Endothelial cell (in vitro differentiated cells): ENCODE results near the gene VWA3B. TPM values are rescaled to one million over a fixed set of nuclear protein-coding genes. Genes with fewer than 3 reads are reported as not detected.

Experiments used
- DNase-seq: peaks from one replicate; pipeline ENCODE4 v3.0.0; 2021; ENCODE audit warnings: low spot score
- H3K27ac Mint-ChIP-seq: one replicate; pipeline ENCODE4 v1.8.0; 2021; ENCODE audit warnings: mixed read lengths, inconsistent platforms; ENCODE audit not compliant: unreplicated experiment
- H3K27me3 Mint-ChIP-seq: one replicate; pipeline ENCODE4 v1.8.0; 2021; ENCODE audit warnings: mild to moderate bottlenecking, moderate library complexity, mixed read lengths, inconsistent platforms; ENCODE audit not compliant: unreplicated experiment
- H3K36me3 Mint-ChIP-seq: one replicate; pipeline ENCODE4 v1.8.0; 2021; ENCODE audit warnings: mild to moderate bottlenecking, low read depth, mixed read lengths, inconsistent platforms; ENCODE audit not compliant: unreplicated experiment
- H3K4me1 Mint-ChIP-seq: one replicate; pipeline ENCODE4 v1.8.0; 2021; ENCODE audit warnings: mild to moderate bottlenecking, mixed read lengths, inconsistent platforms; ENCODE audit not compliant: unreplicated experiment
- H3K4me3 Mint-ChIP-seq: one replicate; pipeline ENCODE4 v1.8.0; 2021; ENCODE audit warnings: mild to moderate bottlenecking, mixed read lengths, inconsistent platforms; ENCODE audit not compliant: unreplicated experiment
- H3K9me3 Mint-ChIP-seq: one replicate; pipeline ENCODE4 v1.8.0; 2021; ENCODE audit warnings: mixed read lengths, inconsistent platforms; ENCODE audit not compliant: unreplicated experiment
- total RNA-seq: library from RNA; stranded (reverse); fragmentation: NEBNext Ultra II Directional; extraction: Animal tissue kit (Norgen Biotek cat#: 25700); gene quantifications from one replicate; pipeline ENCODE4 v1.2.1, GENCODE V29; 2021; ENCODE audit not compliant: unreplicated experiment
- TF ChIP-seq, protein P1 (sequence below): fragments of 200-600 bp; sonication (generic); IDR thresholded peaks from one replicate; pipeline ENCODE4 v1.5.0; 2021; ENCODE audit warnings: antibody characterized with exemption; ENCODE audit not compliant: unreplicated experiment

VWA3B gene
- total RNA-seq, 1 donor from 2014 or later, result not detected

- DNase-seq, result peak; percentile 11
These were observed 261.1 kb downstream of the VWA3B start for GRCh38 chr2:98348066-98348561.

DNA sequence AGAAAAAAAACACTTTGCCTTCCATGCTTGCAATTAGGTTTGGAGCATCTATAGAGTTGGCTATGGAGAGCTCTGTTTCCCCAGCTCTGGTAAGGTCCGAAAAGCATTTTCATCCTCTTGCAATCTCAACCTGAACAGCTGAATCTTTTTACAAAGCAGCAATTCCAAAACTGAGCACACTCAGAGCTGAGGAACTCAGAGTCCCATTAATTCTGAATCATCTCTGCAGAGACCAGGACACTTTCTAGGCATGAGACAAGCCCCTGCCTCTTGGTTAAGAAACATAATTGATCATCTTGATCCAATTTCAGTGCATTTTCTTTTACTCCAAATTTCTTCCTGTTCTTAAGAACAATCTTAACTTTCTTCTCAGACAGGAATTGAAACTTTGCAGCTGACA, 263.4 kb downstream of the VWA3B start:
- H3K9me3 Mint-ChIP-seq, result no peaks in the 10 kb centered on the region
- DNase-seq, result no peak
- H3K4me3 Mint-ChIP-seq, result no peak overlapping the region
- no peak overlapping the region for H3K27ac Mint-ChIP-seq
- H3K4me1 Mint-ChIP-seq, result peaks cover 9% of the 10 kb centered on the region
- peaks cover 19% of the 10 kb centered on the region for H3K27me3 Mint-ChIP-seq
- TF ChIP-seq, protein P1, sequence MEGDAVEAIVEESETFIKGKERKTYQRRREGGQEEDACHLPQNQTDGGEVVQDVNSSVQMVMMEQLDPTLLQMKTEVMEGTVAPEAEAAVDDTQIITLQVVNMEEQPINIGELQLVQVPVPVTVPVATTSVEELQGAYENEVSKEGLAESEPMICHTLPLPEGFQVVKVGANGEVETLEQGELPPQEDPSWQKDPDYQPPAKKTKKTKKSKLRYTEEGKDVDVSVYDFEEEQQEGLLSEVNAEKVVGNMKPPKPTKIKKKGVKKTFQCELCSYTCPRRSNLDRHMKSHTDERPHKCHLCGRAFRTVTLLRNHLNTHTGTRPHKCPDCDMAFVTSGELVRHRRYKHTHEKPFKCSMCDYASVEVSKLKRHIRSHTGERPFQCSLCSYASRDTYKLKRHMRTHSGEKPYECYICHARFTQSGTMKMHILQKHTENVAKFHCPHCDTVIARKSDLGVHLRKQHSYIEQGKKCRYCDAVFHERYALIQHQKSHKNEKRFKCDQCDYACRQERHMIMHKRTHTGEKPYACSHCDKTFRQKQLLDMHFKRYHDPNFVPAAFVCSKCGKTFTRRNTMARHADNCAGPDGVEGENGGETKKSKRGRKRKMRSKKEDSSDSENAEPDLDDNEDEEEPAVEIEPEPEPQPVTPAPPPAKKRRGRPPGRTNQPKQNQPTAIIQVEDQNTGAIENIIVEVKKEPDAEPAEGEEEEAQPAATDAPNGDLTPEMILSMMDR, result no peak
- H3K36me3 Mint-ChIP-seq, result peaks cover 3% of the 10 kb centered on the region

More at GRCh38 chr2:98348066-98348561, 261.1 kb downstream of the VWA3B start:
- H3K4me1 Mint-ChIP-seq, result peaks cover 9% of the 10 kb centered on the region
- peaks cover 18% of the 10 kb centered on the region for H3K27me3 Mint-ChIP-seq
- peak overlapping the region; percentile 58 for H3K4me3 Mint-ChIP-seq
- H3K36me3 Mint-ChIP-seq, result peaks cover 3% of the 10 kb centered on the region
- H3K9me3 Mint-ChIP-seq, result no peaks in the 10 kb centered on the region
- no peak overlapping the region for H3K27ac Mint-ChIP-seq
- TF ChIP-seq, protein P1, result no peak

GRCh38 chr2:98355881-98356280, 268.9 kb downstream of the VWA3B start:
- no peak for DNase-seq
- H3K27me3 Mint-ChIP-seq, result peaks cover 1% of the 10 kb centered on the region
- no peak overlapping the region for H3K27ac Mint-ChIP-seq
- H3K36me3 Mint-ChIP-seq, result no peaks in the 10 kb centered on the region
- TF ChIP-seq, protein P1, result no peak
- H3K9me3 Mint-ChIP-seq, result no peaks in the 10 kb centered on the region
- no peak overlapping the region for H3K4me3 Mint-ChIP-seq
- H3K4me1 Mint-ChIP-seq, result no peaks in the 10 kb centered on the region

DNA sequence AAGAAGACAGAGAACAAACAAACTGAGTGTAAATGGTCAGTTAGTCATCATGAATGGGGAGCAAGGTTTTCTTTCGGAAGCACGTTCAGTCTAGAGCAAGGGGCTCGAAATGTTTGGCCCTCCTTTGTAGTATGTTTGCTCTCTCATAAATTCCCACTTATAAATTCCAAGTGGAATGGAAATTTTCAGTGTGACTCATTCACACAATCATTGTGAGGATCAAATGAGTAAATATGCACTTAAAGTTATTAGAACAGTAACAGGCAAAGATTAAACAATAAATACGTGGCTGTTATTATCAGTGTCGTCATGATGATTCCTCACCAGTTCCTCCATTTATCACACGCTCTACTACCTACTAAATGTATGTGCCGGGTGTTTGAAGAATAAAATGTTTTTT, 269.8 kb downstream of the VWA3B start:
- TF ChIP-seq, protein P1, result no peak
- H3K36me3 Mint-ChIP-seq, result no peaks in the 10 kb centered on the region
- DNase-seq, result no peak
- no peak overlapping the region for H3K4me3 Mint-ChIP-seq
- peaks cover 1% of the 10 kb centered on the region for H3K27me3 Mint-ChIP-seq
- no peaks in the 10 kb centered on the region for H3K4me1 Mint-ChIP-seq
- H3K9me3 Mint-ChIP-seq, result no peaks in the 10 kb centered on the region
- H3K27ac Mint-ChIP-seq, result no peak overlapping the region

DNA sequence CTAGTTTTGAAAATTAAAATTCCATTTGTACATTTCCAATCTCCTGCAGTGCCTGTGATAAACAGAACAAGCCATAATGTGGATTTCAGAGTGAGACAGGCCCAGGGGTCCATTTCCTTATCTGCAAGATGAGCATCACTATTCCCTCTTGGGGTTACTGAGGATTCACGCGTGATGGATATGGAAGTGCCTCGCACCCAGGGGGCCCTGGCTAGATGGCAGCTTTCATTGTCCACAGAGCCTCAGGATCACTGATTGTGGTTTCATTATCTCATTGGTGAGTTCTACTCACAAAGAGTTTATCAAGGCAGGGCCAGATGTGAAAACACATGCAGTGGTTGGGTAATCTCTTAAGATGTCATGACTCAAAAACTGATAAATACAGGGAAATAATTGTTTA, 270.9 kb downstream of the VWA3B start:
- no peak overlapping the region for H3K4me3 Mint-ChIP-seq
- TF ChIP-seq, protein P1, result no peak
- no peak overlapping the region for H3K27ac Mint-ChIP-seq

More for the DNA sequence above, 270.9 kb downstream of the VWA3B start:
- no peaks in the 10 kb centered on the region for H3K9me3 Mint-ChIP-seq
- no peak for DNase-seq
- H3K27me3 Mint-ChIP-seq, result peaks cover 1% of the 10 kb centered on the region
- no peaks in the 10 kb centered on the region for H3K36me3 Mint-ChIP-seq
- H3K4me1 Mint-ChIP-seq, result no peaks in the 10 kb centered on the region
